ENCODE results near the gene GDF15. TPM values are rescaled to one million over a fixed set of nuclear protein-coding genes. Genes with fewer than 3 reads are reported as not detected.
"Not testable (repeated sequence)": the region's sequence is repeated elsewhere in the genome, so short reads cannot be mapped to it uniquely, and the experiment has no call there.

Gene GDF15
- total RNA-seq, 1 experiment from 2014 or later, result 27.3 TPM

DNA sequence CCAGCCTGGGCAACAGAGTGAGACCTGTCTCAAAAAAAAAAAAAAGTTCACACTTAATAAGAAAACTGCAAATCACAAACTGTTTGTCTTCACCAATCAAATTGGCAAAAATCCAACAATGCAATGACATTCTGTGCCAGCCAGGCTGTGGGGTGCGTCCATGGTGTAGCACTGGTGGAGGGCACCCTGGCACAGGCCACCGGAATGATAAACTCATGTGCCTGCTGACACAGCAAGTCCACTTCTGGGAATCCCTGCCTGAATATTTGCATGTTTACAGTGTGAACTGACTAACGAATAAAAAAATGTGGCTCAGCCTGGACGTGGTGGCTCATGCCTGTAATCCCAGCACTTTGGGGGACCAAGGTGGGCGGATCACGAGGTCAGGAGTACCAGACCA lies 13.1 kb downstream of the GDF15 start (continued):
- TF ChIP-seq, protein P1, sequence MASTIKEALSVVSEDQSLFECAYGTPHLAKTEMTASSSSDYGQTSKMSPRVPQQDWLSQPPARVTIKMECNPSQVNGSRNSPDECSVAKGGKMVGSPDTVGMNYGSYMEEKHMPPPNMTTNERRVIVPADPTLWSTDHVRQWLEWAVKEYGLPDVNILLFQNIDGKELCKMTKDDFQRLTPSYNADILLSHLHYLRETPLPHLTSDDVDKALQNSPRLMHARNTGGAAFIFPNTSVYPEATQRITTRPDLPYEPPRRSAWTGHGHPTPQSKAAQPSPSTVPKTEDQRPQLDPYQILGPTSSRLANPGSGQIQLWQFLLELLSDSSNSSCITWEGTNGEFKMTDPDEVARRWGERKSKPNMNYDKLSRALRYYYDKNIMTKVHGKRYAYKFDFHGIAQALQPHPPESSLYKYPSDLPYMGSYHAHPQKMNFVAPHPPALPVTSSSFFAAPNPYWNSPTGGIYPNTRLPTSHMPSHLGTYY (CRISPR knock-in tag; IDR thresholded peaks at IDR 0.05), result no peak
- TF ChIP-seq, protein P2, sequence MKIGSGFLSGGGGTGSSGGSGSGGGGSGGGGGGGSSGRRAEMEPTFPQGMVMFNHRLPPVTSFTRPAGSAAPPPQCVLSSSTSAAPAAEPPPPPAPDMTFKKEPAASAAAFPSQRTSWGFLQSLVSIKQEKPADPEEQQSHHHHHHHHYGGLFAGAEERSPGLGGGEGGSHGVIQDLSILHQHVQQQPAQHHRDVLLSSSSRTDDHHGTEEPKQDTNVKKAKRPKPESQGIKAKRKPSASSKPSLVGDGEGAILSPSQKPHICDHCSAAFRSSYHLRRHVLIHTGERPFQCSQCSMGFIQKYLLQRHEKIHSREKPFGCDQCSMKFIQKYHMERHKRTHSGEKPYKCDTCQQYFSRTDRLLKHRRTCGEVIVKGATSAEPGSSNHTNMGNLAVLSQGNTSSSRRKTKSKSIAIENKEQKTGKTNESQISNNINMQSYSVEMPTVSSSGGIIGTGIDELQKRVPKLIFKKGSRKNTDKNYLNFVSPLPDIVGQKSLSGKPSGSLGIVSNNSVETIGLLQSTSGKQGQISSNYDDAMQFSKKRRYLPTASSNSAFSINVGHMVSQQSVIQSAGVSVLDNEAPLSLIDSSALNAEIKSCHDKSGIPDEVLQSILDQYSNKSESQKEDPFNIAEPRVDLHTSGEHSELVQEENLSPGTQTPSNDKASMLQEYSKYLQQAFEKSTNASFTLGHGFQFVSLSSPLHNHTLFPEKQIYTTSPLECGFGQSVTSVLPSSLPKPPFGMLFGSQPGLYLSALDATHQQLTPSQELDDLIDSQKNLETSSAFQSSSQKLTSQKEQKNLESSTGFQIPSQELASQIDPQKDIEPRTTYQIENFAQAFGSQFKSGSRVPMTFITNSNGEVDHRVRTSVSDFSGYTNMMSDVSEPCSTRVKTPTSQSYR (CRISPR knock-in tag; IDR thresholded peaks at IDR 0.05), result no peak
- TF ChIP-seq ATF1 (CRISPR knock-in tag; IDR thresholded peaks at IDR 0.05) (no peak), ZNF121 (CRISPR knock-in tag; IDR thresholded peaks at IDR 0.05) (no peak), CBFB (CRISPR knock-in tag; IDR thresholded peaks at IDR 0.05; ENCODE audit: low read depth) (no peak), NR1H2 (CRISPR knock-in tag; IDR thresholded peaks at IDR 0.05) (no peak), JUN (CRISPR knock-in tag; IDR thresholded peaks at IDR 0.05) (no peak), NR2C2 (CRISPR knock-in tag; IDR thresholded peaks at IDR 0.05) (no peak), FOXK1 (CRISPR knock-in tag; IDR thresholded peaks at IDR 0.05) (no peak)
- TF ChIP-seq, protein P3, sequence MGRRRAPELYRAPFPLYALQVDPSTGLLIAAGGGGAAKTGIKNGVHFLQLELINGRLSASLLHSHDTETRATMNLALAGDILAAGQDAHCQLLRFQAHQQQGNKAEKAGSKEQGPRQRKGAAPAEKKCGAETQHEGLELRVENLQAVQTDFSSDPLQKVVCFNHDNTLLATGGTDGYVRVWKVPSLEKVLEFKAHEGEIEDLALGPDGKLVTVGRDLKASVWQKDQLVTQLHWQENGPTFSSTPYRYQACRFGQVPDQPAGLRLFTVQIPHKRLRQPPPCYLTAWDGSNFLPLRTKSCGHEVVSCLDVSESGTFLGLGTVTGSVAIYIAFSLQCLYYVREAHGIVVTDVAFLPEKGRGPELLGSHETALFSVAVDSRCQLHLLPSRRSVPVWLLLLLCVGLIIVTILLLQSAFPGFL (CRISPR knock-in tag; IDR thresholded peaks at IDR 0.05; ENCODE audit: borderline replicate concordance), result no peak
- TF ChIP-seq, protein P4, sequence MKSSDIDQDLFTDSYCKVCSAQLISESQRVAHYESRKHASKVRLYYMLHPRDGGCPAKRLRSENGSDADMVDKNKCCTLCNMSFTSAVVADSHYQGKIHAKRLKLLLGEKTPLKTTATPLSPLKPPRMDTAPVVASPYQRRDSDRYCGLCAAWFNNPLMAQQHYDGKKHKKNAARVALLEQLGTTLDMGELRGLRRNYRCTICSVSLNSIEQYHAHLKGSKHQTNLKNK (CRISPR knock-in tag; IDR thresholded peaks at IDR 0.05), result no peak

DNA sequence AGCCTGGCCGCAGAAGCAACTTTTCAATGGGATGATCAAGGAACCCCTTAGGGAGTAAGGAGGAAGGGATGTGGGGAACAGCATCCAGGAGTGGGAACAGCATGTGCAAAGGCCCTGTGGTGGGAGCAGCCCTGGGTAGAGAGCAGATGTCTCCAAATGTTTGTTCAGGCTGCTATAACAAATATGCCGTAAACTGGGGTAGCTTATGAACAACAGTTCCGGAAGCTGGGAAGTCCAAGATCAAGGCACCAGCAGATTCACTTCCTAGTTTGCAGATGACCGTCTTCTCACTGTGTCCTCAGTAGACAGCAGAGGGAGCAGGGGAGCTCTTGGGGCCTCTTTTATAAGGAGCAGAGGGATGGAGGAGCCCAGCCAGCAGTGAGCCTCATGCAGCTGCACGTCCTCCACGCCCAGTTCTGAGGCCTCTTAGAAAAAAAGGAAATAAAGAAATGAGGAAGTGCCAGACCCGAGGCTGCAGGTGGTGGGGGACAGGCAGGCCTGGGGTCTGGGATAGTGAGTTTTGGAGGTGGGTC lies 15.7 kb downstream of the GDF15 start:
- POLR2A ChIA-PET, result interaction anchor here (1.0 kb wide), 1 partner anchor 16 kb away, joined by 3 read pairs; the partner anchor contains the start of gene GDF15
- peaks cover 3% of the 10 kb centered on the region; the same call in 1 of the 2 replicates for H3K27me3 Mint-ChIP-seq (ENCODE audit: low read depth)
- H3K36me3 Mint-ChIP-seq, result no peaks in the 10 kb centered on the region
- DNase-seq (ENCODE audit: low spot score) (no peak), ATAC-seq (peak; percentile 87)
- peaks cover 8% of the 10 kb centered on the region for H3K4me1 Mint-ChIP-seq
- no peak overlapping the region for H3K4me3 Mint-ChIP-seq
- TF ChIP-seq ZNF121 (CRISPR knock-in tag; IDR thresholded peaks at IDR 0.05) (no peak), GTF2I (CRISPR knock-in tag; conservative IDR thresholded peaks at IDR 0.05) (peak; percentile 93)
- CTCF ChIA-PET, result interaction anchor here (0.5 to 6.6 kb wide), 28 partner anchors 9 to 250 kb away, joined by 3 to 73 read pairs (median 4); partner anchors contain the start of genes GDF15, JUND, LSM4 and SSBP4
- no peaks in the 10 kb centered on the region for H3K9me3 Mint-ChIP-seq
- H3K27ac Mint-ChIP-seq, result no peak overlapping the region

DNA sequence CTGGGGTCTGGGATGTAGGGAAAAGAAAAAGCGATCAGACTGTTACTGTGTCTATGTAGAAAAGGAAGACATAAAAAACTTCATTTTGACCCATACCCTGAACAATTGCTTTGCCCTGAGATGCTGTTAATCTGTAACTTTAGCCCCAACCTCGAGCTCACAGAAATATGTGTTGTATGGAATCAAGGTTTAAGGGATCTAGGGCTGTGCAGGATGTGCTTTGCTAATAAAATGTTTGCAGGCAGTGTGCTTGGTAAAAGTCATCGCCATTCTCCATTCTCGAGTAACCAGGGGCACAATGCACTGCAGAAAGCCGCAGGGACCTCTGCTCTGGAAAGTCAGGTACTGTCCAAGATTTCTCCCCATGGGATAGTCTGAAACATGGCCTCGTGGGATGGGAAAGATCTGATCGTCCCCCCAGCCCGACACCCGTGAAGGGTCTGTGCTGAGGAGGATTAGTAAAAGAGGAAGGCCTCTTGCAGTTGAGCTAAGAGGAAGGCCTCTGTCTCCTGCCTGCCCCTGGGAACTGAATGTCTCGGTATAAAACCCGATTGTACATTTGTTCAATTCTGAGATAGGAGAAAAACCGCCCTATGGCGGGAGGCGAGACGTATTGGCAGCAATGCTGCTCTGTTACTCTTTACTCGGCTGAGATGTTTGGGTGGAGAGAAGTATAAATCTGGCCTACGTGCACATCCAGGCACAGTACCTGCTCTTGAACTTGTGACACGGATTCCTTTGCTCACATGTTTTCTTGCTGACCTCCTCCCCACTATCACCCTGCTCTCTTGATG lies 16.7 kb downstream of the GDF15 start:
- not testable (repeated sequence) for H3K27ac Mint-ChIP-seq; H3K27me3 Mint-ChIP-seq (ENCODE audit: low read depth); H3K4me1 Mint-ChIP-seq; H3K36me3 Mint-ChIP-seq; ATAC-seq; DNase-seq (ENCODE audit: low spot score); H3K9me3 Mint-ChIP-seq; H3K4me3 Mint-ChIP-seq
- ChIA-PET CTCF (interaction anchor here (0.6 to 6.6 kb wide), 16 partner anchors 9 to 211 kb away, joined by 3 to 73 read pairs (median 4); partner anchors contain the start of genes GDF15, JUND and LSM4), POLR2A (interaction anchor here (1.0 kb wide), 1 partner anchor 17 kb away, joined by 3 read pairs; the partner anchor contains the start of gene GDF15)

DNA sequence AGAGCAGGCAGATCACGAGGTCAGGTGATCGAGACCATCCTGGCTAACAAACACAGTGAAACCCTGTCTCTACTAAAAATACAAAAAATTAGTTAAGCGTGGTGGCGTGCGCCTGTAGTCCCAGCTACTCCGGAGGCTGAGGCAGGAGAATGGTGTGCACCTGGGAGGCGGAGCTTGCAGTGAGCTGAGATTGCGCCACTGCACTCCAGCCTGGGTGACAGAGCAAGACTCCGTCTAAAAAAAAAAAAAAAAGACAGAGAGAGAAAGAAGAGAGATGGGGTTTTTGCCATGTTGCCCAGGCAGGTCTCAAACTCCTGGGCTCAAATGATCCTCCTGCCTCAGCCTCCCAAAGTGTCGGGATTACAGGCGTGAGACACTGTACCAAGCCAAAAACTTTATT lies 19.8 kb downstream of the GDF15 start:
- CTCF ChIA-PET, result interaction anchor here (0.7 to 0.9 kb wide), 3 partner anchors 9 to 91 kb away, joined by 3 read pairs; no protein-coding TSS in a partner anchor
- H3K27ac Mint-ChIP-seq; H3K27me3 Mint-ChIP-seq (ENCODE audit: low read depth); ATAC-seq; H3K4me3 Mint-ChIP-seq; H3K9me3 Mint-ChIP-seq; H3K4me1 Mint-ChIP-seq; H3K36me3 Mint-ChIP-seq; POLR2A ChIA-PET; DNase-seq (ENCODE audit: low spot score): not testable (repeated sequence)

All from WTC11 (cell line).